NK-92 (cell line): ENCODE measurements around the gene SNX15.
"Not testable (repeated sequence)": the region's sequence is repeated elsewhere in the genome, so short reads cannot be mapped to it uniquely, and the experiment has no call there.

Experiments
- DNase-seq: peaks from one replicate; lab custom pipeline; 2025; ENCODE audit not compliant: unreplicated experiment; lab: John Stamatoyannopoulos, UW

Gene SNX15, protein sequence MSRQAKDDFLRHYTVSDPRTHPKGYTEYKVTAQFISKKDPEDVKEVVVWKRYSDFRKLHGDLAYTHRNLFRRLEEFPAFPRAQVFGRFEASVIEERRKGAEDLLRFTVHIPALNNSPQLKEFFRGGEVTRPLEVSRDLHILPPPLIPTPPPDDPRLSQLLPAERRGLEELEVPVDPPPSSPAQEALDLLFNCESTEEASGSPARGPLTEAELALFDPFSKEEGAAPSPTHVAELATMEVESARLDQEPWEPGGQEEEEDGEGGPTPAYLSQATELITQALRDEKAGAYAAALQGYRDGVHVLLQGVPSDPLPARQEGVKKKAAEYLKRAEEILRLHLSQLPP

DNA sequence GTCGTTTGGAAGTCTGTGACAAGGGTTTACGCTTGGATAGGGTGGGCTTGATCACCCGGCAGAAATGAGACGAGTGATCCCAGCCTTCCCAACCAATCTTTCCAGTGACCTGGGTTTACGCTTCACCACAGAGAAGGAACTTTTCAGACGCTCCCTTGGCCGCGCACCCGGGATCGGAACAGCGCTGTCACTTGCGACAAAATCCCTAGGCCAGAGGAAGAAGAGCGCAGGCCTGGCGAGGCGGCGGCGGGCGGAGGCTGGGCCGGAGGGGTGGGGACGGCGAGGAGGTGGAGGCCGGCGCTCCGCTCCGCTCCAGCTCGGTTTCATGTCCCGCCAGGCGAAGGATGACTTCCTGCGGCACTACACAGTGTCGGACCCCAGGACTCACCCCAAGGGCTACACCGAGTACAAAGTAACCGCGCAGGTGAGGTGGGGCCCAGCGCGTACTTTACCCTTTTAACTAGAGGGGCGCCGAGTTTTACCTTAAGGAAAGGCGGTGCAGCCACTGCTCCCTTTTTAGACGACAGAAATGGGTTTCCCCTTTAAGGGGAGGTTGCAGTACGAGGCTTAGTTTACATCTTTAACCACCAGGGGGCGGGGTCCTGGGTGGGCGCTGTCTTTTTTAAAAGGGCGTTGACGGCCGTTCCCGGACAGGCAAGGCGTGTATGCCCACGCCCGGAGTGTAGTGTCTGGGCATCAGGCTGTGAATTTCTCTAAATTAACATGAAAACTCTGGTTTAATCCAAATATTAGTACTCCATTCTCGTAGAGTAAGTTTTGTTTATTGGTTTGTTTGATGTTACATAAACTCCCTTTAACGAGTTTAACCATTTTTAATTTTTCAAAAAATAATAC lies at the start of gene SNX15:
TSS of gene SNX15 (plus strand) at position 227 of the 855 bp plus-strand sequence. CDS start at position 326, 99 bp downstream.
- peak; percentile 45 for DNase-seq

DNA sequence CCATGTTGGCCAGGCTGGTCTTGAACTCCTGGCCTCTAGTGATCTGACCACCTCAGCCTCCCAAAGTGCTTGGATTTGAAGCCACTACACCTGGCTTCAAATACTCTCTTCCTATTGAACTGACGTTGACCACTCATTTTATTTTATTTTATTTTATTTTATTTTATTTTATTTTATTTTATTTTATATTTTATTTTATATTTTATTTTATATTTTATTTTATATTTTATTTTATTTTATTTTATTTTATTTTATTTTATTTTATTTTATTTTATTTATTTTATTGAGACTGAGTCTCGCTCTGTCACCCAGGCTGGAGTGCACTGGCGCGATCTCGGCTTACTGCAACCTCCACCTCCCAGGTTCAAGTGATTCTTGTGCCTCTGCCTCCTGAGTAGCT lies 43.9 kb upstream of the SNX15 start:
- not testable (repeated sequence) for DNase-seq

DNA sequence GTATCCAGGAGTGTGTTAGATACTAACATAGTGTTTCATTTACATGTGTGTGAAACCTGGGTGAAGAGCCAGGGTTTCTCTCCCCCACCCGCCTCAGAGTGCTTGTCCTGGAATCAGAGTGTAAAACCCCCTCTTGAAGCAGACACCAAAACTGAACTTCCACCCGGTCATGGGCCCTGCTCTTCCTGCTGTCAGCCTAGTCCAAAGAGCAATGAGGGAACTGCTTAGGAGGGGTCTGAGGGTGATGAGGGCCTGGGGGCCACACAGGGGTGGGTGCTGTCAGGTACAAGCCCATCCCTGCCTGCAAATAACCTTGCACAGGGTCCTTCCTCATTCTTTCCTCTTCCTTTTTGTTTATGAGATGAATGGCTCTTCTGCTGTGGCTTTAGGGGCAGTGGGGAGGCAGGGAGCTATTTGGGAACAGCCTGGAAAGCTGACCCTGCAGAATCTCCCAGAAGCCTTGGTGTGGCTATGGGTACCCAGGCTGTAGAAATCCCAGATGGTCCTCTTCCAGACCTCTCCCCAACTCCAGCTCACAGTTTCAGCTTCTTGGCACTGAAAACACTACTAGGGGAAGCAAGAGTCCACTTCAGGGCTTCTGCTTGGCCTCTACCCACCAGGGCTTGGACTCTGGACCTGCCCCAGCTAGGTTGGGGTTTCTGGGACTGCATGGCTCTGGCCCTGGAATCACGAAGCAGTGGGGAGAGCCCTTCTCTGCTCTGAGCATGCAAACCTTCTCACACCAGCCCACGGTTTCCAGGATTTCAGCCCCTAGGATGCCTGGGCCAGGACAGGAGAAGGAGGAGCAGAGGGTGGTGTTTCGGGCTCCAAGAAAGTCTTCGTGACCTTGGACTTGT lies 39.0 kb upstream of the SNX15 start:
- no peak for DNase-seq

DNA sequence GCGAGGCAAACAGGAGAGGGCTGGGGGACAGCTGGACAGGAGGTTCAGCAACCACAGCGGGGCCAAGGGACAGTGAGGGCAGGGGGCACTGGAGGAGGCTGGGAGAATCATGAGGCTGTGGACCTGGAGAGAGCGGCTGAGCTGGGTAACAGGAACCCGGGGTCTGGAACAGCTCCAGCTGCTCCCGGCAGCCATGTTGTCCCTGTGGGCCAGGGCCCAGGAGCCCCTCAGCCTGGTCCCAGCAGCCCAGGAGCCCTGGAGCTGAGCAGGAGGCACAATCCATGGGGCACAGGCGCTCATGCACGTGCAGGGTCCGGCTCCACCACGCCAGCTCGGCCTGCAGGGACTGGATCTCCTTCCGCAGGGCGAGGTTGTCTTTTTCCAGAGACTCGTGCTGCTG lies 37.8 kb upstream of the SNX15 start:
- no peak for DNase-seq

DNA sequence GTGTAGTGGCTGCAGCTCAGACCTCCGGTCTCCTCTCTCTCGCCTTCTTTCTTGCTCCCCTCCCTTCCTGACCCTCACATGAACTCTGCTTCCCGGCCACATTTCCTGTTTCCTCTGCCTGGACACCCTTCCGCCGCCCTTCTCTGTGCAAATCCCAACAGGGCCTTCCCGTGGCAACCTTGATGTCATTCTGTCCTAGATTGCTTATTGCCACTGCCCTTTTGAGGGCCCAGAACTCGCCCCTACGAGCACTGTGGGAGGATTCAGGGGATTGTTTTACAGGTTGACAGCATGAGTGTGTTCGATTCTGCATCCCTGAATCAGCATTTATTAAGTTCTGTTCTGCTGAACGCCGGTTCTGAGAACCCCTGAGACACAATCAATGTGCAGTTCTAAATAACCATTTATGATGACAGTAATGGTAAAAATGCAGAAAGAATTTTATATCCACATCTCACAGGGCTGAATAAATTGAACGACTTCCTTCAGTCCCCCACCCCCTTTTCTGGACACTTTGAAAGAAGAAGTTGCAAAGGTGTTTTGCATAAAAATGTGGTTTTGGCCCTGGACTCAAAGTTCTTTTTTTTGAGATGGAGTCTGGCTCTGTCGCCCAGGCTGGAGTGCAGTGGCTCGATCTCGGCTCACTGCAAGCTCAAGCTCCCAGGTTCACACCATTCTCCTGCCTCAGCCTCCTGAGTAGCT lies 36.9 kb upstream of the SNX15 start:
- no peak for DNase-seq

DNA sequence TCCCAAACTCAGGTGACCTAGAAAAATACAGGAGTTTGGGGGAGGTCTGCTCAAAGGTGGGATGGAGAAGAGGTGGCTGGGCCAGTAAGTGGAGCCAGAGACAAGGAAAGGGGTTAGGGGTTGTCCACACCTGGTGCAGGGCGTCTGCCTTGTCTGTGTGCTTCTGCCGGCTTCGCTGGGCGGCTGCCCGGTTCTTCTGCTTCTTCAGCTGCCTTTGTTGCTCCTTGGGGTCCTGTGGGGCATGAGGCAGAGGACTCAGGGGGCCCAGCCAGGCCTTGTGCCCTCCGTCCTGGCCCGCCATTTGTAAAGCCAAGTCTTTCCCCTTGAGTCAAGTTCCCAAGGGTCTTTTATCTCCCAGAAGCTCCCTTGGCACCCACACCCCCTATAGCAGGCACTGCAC lies 32.9 kb upstream of the SNX15 start:
- DNase-seq = no peak

DNA sequence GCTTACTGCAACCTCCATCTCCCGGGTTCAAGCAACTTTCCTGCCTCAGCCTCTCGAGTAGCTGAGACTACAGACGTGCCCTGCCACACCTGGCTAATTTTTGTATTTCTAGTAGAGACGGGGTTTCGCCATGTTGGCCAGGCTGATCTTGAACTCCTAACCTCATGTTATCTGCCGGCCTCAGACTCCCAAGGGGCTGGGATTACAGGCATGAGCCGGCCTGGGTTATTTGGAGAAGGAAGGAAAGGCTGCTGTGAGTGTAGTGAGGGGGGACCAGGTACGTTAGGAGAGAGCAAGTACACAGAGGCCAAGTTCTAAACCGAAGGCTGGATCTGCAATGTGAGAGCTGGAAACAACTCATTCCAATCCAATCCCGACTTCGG lies 30.9 kb upstream of the SNX15 start:
- DNase-seq = no peak

DNA sequence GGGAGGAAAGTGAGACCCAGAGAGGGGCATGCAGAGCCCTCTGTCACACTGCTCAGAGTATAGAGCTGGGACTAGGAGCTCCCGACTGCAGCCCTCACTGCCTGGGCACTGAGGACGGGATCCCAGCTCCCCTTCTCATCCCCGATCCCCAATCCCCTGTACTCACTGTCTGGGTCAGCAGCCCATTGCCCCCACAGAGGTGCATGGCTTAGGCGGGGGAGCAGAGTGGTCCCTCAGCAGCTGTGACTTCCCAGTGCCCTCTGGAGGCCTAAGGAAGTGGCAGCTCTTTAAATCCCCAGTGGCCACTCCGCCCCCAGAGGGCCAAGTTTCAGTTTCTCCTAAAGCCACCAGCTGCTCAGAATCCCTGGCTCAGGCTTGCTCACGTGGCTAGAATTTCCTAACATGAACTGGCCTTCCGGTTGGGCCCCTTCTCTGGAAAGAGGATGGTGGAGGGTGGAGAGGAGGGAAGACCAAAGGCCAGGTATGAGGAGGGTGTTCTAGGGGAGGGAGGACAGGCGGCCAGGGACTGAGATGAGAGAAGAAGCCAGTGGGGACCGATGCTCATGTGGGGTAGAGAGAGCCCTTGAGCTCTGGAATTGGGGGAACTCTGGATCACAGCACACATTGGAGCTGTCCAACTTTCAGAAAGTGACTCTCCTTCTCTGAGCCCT lies 30.4 kb upstream of the SNX15 start, which contains the start of gene BATF2:
TSS of gene BATF2 (minus strand) at position 262 of the 671 bp plus-strand sequence. CDS start at position 205, 57 bp downstream.
- no peak for DNase-seq

DNA sequence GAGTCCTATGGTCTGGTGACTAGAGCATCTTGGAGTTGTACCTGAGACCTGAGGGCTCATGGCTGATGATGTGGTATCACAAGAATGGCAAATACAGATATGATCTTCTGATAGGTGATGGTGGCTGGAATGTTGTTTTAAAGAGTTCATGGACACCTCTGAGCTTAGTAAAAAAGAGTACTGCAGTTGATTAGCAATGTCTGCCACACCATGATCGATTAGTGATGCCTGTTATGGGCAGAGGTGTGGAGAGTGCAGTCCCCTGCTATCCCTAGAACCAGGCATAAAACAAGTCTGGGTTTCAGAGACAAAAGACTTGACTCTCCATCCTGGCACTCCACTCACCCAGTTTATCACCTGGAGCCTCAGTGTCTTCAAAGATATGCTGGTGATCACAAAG lies 29.1 kb upstream of the SNX15 start:
- no peak for DNase-seq

DNA sequence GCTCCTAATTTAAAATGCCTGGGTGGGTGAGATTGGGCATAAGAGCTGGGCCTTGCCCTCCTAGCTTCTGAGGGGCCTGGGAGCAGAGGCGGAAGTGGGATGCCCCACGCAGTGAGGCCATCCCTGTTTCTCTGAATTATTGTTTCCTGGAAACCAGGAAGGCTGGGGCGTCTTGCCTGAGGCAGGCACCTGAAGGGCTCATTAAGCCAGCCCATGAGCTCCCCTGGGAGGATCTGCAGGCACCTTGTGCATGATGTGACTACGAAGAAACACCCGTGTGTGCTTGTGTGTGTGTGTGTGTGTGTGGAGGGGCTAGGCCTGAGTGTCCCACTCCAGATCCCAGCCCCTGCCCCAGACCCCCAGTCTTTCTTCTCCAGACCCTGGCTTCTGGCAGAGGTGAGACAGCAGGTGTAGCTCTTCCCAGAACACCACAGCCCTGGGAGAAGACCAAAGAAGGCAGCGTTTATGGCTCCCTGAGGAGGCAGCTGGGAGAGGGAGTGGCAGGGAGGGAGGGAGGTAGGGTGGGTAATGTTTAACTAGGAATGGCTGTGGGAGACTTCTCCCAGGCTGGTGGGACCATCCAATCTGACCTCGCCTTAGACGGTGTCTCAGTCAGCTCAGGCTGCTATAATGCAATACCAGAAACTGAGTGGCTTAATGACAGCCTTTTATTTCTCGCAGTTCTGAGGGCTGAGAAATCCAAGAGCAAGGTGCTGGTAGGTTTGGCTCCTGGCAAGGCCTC lies 28.4 kb upstream of the SNX15 start:
- DNase-seq = no peak

DNA sequence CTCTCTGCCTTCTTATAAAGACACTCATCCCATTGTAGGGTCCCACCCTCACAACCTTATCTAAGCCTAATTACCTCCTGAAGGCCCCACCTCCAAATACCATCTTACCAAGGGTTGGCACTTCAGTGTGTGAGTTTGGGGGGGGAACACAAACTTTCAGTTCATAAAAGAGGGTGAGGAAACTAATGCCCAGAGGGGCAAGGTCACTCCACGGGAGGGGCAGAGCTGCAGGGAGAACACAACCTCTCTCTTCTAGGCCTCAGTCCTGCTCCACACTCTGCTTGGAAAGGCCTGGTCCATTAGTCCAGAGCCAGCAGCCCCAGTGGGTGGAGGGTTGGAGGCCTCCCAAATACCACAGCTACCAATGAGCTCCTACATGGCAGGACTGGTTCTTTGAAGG lies 27.8 kb upstream of the SNX15 start:
- no peak for DNase-seq

DNA sequence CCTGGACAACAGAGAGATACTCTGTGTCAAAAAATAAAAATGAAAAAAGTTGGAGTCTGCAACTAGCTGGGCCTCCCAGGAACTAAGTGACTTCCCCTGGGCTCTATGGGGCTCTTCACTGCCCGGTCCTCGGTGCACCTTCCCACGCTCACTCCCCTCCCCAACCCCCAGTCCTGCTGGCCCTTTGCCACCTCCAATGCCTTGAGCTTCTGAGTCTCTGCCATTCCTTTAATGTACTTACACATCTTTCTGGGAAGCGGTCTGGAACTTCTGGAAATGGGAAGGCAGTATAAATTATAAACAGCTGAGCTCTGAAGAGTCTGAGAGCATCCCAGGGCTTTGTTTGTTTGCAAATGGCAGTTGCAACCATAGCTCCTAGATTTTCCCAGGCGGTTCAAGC lies 24.5 kb upstream of the SNX15 start:
- no peak for DNase-seq

DNA sequence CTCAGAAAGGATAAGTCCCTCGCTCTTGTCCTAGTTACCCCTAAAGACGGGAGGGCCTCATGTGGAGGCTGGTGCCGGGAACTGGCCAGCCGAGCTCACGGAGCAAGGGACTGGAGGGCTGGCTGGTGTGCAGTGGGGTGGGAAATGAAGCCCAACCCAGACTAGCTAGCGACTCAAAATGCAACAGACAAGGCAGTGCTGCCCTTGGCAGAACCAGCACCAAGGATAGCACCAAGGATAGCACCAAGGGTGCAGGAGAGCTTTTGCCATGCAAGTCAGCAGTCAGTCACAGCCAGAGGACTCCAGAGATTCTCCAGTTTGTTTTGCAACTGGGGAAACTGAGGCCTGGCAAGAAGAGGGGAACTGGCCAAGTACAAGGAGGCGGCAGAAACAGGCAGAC lies 24.0 kb upstream of the SNX15 start:
- no peak for DNase-seq

DNA sequence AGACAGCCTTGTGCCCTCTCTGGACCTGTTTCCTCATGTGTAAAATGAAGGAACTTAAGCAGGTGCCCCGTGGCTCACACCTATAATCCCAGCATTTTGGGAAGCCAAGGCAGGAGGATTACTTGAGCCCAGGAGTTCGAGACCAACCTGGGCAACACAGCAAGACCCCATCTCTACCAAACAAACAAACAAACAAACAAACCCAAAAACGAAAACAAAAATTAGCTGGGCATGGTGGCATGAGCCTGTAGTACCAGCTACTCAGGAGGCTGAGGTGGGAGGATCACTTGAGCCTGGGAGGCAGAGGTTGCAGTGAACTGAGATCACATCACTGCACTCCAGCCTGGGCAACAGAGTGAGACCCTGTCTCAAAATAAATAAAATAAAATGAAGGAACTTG lies 23.3 kb upstream of the SNX15 start:
- DNase-seq = not testable (repeated sequence)

DNA sequence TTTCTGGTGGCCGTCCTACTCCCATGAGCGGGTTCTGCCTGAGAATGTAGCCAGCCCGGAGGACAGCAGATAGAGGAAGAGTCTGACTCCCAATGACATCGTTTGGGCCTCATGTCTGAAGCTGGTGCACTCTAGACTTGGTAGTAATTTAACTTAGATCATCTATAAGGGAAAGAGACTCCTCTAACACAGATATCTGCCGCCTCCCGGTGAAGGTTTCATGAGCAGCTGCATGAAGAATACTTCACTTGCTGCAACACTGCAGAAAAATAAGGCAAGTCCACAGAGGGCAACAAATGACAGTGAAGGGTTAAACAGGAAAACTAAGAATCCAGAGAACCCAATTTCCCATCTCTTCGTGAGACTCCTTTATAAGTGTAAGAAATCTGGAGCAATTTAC lies 19.2 kb upstream of the SNX15 start:
- DNase-seq = no peak

DNA sequence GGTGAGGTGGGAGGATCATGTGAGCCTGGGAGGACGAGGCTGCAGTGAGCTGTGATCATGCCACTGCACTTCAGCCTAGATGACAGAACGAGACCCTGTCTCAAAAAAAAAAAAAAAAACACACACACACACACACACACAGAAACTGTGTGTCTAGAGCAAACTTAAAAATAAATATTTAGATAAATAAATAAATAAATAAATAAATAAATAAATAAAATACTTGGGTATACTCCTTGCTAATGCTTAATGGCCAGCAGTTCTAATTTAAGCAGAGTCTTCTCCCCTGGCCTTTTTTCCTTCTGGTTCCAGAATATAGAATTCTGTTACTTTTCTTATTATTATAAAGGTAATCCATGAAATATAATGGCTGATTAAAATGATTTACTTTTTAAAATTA lies 18.4 kb upstream of the SNX15 start:
- no peak for DNase-seq

DNA sequence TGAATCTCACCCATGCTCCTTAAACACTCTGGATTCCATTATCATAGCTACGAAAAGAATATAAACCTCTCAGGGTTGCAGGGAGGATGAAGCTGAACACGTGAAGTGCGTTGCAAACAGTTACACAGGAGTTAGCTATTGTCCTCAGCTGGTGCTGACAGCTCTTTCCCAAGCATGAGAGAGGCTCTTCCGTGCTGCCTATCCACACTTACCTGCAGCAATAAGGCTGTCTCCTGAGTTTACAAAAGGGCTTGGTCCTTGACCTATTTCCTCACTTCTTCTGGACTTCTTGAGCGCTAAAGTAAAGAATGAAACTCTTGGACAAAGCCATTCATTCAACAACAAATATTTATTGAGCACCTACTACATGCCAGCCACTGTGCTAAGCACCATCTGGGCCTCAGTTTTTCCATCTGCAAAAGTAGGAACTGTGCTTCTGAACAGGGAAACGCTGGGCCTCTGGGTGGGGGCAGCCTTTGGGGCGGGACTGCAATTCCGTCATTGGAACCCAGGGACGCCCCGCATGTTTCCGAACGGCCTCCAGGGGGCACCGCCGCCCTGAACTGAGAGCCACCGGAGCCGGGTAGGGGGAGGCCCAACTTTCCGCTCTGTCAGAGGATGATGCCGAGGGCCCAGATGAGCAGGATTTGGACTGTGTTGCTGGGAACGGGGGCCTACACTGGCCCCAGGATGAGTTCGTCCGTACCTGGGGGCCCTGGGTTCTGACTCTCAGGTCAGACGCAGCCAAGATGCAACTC lies 13.9 kb upstream of the SNX15 start:
- DNase-seq = peak; percentile 52

DNA sequence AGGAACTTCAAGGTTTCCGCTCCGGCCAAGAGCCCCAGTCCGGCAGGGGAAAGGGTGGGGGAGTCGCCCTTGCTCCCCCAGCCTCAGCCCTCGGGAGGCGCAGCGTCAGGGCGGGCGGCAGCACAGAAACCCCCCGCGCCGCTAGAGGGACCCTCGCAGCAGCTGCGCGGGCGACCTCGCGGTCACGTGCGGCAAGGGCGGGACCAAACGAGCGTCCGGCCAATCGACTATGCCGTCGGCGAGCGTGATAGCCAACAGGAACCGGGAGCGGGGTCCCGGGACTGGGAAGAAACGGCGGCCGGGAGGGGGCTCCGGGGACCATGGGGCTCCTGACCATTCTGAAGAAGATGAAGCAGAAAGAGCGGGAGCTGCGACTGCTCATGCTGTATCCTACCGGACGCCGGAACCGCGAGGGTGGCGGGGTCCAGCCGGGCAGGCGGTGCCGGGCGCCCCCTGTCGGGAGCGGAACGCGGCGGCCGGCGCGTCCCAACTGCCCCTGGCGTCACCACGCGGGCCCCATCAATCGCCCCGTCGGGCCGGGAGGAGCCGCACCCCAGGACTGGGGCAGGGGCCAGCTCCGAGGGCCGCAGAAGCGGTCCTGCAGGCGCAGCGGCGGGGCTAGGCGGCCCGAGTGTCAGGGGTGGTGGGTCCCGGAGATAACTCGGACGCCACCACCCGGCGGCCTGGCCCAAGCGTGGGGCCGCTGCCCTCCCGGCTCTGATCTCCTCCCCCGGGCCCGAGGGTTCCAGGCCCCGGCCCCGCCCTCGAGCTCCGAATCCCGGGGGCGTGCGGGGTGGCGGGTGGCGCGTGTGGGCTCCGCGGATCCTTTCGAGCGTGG lies 13.1 kb upstream of the SNX15 start, which contains the start of gene ARL2:
TSS of gene ARL2 (plus strand) at position 273 of the 838 bp plus-strand sequence. CDS start at position 321, 48 bp downstream.
- DNase-seq = no peak
